NOMO-1 (cell line): ENCODE measurements around the gene CEBPA.

Experiments
- DNase-seq, 2 experiments: peaks; one replicate each; lab custom pipeline; 2025; ENCODE audit not compliant: unreplicated experiment in 2 of 2; lab: John Stamatoyannopoulos, UW

CEBPA gene

DNA sequence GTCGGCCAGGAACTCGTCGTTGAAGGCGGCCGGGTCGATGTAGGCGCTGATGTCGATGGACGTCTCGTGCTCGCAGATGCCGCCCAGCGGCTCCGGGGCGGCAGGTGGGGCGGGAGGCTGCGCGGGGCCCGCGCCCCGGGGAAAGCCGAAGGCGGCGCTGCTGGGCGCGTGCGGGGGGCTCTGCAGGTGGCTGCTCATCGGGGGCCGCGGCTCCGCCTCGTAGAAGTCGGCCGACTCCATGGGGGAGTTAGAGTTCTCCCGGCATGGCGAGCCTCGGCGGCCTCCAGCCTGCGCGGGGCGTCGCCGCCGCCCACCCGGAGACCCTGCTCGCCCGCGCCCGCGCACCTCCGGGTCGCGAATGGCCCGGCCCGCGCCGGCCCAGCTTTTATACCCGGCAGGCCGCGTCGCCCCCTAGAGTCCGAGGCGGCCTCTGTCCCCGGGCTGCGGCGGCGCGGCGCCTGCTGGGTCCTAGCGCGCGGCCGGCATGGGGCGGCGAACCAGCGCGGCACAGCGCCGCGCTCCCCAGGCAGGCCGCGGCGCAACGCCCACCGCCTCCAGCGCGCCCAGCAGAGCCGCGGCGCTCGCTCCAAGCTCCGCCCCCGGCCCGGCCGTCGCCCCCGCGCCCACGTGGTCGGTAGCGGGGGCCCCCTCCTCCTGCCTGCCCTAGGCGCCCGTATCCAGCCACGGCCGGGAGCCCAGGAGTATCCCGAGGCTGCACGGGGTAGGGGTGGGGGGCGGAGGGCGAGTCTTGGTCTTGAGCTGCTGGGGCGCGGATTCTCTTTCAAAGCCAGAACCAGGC is at the start of gene CEBPA:
Gene CEBPA (minus strand): TSS at position 360 of the 799 bp plus-strand sequence. CDS start 120 bp downstream, at position 240.
- DNase-seq = peak; percentile 90 to 96

- no peak for DNase-seq
These were observed 48.4 kb upstream of the CEBPA start for GRCh38 chr19:33350538-33351309.

DNA sequence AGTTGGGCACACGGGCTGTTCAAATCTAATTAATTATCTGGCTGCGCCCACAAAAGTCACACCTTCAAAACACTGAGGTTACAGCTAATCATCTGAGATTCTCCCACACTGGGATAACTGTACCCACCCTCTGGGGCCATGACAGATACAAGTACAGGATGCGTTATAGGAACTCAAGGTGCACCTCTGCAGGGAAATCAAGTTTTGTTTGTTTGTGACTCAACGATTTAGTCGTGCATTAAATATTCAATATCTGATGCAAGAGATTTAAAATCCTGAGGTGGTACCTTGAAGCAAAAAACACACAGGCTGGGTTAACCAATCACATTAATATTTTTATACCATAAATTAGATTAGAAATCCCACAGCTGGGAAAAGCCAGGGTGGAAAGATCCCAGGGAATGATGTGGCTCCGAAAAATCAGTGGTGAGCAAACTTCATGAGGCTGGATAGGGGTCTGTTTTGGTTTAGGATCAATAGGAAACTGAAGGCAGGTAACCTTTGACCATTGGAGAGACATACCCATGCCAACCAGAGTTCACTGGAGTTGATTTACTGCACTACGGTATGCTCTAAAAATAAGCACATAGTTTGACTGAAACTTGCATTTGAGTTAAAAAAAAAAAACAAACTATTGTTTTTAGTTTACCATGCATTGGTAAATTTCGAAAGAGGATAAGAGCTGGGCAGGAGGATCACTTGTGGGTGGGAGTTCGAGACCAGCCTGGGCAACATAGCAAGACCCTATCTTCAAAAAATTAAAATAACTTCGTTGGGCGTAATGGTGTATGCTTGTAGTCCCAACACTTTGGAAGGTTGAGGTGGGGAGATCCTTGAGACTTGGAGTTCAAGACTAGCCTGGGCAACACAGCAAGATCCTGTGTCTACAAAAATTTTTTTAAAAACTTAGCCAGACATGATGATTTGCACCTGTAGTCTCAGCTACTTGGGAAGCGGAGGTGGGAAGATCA is 47.3 kb upstream of the CEBPA start:
- DNase-seq = no peak

- no peak for DNase-seq
These were observed 46.1 kb upstream of the CEBPA start for GRCh38 chr19:33348301-33349010.

DNA sequence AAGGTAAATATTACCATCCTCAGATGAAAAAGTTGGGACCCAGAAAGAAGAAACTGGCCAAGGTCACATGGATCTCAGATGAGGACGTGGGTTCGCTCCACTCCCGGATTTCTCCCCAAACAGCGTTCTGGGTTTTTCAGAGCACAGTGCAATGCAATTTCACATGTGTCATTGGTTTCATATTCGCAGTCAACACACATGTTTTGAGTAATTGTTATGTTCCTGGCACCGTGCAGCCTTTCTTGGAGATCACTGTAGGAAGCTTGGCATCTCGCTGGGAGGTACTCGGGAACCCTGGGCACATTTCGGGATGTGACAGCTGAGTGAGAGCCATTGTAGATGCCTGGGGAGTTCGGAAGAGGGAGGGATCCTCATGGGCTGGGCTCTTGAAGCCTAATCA is 45.0 kb upstream of the CEBPA start:
- no peak for DNase-seq

- no peak for DNase-seq
These were observed 44.3 kb upstream of the CEBPA start for GRCh38 chr19:33346665-33347064.

GRCh38 chr19:33345163-33345562 is 42.8 kb upstream of the CEBPA start:
- DNase-seq = no peak

DNA sequence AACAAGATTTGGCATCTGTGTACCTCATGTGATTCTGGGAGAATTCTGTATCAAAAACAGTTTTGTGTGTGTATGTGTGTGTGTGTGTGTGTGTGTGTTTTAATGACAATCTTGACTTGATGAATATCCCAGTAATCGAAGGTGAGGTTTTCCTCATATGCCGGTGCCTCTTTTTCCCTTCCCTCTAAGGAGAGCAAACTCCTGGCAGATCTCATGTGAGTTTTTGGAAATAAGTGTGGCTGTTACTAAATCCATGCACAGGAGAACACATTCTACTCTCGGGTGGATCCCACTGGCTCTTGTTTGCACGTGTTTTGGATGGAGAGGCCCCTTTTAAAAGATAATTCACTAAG is 42.2 kb upstream of the CEBPA start:
- DNase-seq = no peak

GRCh38 chr19:33343859-33344572 is 41.7 kb upstream of the CEBPA start:
- DNase-seq = no peak

DNA sequence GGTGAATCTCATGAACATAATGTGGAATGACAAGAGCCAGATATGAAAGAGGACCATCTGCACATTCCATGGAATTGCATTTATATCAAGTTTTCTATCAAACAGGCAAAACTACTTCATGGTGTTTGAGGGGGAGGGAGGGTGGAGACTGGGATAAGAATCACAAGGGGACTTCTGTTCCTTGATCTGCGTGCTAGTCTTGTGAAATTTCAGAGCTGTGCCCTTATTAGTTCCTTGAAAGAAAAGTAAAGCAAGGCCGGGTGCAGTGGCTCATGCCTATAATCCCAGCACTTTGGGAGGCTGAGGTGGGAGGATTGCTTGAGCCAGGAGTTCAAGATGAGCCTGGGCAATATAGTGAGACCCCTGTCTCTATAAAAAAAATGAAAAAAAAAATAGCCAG is 41.0 kb upstream of the CEBPA start:
- DNase-seq = no peak

GRCh38 chr19:33340991-33341390 is 38.7 kb upstream of the CEBPA start:
- no peak for DNase-seq

DNA sequence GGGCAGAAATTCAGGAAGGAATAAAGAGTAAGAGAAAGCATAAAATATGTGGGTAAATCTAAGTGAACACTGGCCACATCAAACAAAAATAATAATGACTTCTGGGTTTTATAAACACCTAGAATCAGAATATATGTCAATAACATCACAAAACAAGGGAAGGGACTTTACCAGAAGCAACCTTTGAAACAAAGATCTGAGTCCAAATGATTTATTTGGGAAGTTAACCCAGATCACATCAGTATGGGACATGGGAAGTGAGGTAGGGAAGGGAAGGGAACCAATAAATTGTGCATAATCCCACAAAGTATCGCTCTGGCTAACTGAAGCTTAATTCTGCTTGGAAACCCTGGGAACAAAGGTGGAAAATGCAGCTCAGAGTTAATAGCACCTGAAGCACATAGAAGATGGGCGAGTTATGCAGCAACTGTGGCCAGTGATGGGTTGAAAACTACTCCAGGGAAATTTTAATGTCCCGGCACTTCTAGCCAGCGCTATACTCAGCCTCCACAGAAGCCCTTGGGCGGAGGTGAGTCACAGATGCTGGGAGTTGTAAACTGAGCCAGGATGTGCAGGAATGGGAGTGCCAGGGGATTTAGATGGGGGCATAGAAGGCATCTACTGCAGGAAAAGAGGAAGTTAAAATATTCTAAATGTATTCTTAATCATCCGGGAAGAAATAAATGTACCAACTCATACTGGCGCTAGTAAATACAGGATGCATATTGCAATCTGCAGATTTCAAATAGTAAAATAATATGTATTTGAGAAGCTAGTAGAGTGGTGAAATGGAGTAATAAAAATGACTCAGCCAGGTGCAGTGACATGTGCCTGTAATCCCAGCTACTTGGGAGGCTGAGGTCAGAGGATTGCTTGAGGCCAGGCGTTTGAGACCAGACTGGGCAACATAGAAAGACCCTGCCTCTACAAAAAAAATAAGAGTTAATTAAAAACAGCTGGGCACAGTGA is 37.0 kb upstream of the CEBPA start:
- DNase-seq = peak in 1 of 2 experiments; percentile 25

- no peak for DNase-seq
These were observed 33.1 kb upstream of the CEBPA start for GRCh38 chr19:33335446-33335845.

DNA sequence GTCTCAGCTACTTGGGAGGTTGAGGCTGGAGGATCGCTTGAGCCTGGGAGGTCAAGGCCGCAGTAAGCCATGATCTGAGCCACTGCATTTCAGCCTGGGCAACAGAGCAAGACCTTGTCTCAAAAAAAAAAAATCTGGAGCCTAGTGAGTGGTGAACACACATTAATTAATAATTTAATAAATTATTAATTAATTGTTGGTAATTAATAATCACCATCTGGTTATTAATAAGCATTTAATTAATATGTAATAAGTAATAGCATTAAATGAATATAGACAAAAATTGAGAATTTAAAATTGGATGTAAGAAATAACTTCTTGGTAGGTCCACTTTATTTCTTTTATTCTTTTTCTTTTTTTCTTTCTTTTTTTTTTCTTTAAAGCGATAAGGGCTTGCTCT is 31.9 kb upstream of the CEBPA start:
- no peak for DNase-seq

DNA sequence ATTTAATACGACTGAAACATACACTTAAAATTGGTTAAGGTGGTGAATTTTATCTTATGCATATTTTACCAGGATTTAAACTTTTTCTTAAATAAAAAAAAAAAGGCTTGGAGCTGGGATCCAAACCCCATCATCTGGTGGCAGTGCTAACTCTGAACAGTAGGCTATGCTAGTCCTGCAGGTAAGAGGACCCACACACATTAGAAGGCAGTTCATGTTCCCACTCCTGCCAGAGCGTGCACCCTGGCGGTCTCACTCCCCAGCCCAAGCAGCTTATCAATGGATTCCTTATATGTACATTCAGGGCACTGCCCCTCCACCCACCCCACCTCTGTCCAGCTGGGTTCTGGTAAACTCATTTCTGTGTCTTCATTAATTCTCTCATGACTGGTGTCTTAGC is 31.3 kb upstream of the CEBPA start:
- peak in 1 of 2 experiments; percentile 7 for DNase-seq

DNA sequence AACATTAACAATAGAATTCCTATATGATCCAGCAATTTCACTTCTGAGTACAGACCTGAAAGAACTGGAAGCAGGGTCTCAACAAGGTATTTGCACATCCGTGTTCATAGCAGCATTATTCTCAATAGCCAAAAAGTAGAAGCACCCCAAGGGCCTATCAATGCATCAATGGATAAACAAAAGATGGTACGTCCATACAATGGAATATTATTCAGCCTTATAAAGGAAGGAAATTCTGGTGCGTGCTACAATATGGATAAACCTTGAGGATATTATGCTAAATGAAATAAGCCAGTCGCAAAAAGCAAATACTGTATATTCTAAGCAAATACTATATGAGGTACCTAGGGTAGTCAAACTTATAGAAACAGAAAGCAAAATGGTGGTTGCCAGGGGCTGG is 30.8 kb upstream of the CEBPA start:
- no peak for DNase-seq

- DNase-seq = peak; percentile 93 to 96
These were observed 29.9 kb upstream of the CEBPA start for GRCh38 chr19:33332248-33332647.

- peak; percentile 32 to 41 for DNase-seq
These were observed 27.4 kb upstream of the CEBPA start for GRCh38 chr19:33329736-33330135.

GRCh38 chr19:33329060-33329459 is 26.7 kb upstream of the CEBPA start:
- DNase-seq = no peak
